NOMO-1 treated with dmso at 0.1 percent for 144 hours (cell line): ENCODE results near the gene ROR2.

Experiments used
- DNase-seq: peaks from one replicate; lab custom pipeline; 2025; ENCODE audit not compliant: unreplicated experiment; lab: John Stamatoyannopoulos, UW

The ROR2 gene

DNA sequence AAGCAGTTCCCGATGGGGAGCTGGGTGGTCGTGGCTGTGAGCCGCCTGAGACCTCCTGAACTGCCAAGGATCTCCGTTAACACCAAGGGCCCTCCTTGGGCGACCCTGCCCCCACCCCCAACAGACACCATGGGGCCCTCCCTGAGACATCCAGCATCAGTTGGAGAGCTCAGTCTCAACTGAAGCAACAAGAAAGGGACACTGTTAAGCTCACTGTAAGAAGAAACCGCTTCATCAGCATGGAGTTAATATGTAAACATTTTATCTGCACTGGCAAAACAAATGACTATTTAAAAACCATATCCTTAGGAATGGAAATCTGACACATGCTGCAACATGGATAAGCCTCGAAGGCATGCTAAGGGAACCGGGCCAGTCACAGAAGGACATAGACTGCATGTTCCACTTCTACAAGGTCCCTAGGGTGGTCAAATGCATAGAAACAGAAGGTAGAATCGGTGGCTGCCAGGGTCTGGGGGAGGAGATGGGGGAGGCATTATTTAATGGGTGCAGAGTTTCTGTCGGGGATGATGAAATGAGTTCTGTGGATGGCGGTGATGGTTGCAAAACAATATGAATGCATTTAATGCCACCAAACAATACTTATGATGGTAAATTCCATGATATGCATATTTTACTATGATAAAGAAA is 47.4 kb downstream of the ROR2 start:
- DNase-seq = no peak

GRCh38 chr9:91900797-91901177 is 49.2 kb downstream of the ROR2 start:
- no peak for DNase-seq

- DNase-seq = no peak
Observed at GRCh38 chr9:91900055-91900796, 49.8 kb downstream of the ROR2 start.

DNA sequence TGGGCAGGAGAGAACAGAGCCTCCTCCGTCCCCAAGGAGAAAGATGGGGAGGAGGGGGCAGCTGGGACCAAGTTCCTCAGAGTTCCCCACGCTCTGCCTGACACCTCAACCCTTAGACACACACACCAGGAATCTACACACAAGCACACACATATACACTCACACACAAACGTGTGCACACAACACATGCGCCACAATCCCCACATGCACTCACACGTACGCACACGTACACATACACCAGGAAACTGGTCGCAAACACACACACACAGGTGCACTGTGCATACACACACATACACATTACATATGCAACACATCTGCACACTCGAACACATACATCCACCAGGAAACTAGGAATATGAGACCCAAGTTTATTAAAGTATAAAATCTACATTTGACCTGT is 50.4 kb downstream of the ROR2 start:
- DNase-seq = no peak

DNA sequence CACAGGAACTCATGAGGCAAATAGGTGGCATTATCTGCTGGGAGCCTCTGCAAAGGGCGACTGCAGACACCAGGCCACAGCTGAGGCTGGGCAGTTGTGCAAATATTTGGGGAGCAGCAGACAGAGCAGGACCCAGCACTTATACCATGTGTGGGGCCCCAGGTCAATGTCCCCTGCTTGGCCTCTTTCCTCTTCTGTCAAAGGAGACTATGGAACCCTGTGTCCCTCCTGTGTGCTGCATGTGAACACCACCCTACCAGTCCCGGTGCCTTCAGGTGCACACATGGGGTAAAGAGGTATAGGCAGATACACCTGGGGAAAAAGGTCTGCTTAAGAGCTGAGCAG is 50.8 kb downstream of the ROR2 start:
- no peak for DNase-seq

DNA sequence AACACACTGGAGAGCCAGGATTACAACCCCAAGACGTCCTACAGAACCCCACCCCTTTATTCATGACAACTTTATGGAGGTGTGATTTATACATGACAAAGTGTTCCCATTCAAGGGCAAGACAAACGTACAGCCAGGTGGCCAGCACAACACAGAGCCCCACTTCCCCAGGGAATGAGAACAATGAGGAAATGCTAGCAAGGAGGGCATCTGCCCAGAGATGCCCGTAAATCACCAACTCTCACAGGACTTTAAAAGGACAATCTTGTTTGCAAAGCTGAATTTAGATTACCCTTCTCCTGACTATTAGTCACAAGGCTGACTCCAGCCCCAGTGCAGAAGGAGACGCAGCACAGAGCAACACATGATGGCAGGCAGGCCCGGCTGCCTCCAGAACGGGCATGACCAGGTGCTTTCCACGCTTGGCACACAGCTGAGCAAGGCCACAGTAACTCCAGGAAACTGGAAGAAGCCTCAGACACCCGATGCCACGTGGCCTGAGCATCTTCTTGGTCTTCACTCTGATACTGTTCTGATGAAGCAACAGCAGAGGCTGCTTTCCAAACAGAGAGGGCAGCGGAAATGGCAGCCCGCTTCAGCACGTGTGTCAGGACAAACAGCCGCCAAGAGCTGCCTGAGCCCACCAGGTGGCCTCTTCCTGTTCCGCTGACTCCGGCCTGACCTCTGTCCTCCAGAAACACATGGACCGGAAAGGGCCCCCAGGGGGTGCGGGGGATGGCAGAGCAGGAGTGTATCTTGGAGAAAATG is 51.4 kb downstream of the ROR2 start:
- no peak for DNase-seq

- no peak for DNase-seq
Observed at GRCh38 chr9:91897201-91897600, 52.8 kb downstream of the ROR2 start.

- no peak for DNase-seq
Observed at GRCh38 chr9:91896513-91897121, 53.4 kb downstream of the ROR2 start.

DNA sequence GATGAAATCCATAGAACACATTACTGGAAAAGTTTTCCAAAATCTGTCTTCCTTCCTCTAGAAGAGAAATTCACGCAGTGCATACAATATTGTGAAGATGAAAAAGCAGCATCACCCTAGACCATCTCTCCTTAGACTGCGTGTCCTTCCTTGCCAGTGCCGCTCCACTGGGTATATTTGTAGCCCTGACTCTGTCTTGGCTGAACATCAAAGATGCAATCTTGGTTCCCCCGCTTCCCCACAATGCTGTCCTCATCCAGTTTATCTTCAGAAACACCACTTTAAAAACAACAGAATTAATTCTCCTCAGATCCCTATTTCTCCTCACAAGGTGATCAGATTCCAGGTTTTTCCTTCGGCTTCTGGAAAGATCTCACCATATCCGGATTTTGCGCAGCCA is 53.9 kb downstream of the ROR2 start:
- no peak for DNase-seq

DNA sequence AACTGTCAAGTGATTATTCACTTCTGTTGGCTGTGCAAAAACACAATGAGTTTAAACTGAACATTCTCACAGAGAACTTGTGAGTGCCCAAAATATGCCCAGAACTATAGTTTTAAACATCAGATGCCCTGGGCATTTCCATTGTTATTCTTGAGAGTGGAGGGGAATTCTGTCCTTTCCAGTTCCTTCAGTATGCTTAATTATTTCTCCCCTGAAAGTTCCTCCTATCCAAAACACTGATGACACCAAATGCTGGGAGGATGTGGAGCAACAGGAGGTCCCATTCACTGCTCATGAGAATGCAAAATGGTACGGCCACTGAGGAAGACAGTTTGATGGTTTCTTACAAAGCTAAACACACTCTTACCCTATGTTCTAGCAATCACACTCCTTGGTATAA is 55.5 kb downstream of the ROR2 start:
- DNase-seq = no peak

DNA sequence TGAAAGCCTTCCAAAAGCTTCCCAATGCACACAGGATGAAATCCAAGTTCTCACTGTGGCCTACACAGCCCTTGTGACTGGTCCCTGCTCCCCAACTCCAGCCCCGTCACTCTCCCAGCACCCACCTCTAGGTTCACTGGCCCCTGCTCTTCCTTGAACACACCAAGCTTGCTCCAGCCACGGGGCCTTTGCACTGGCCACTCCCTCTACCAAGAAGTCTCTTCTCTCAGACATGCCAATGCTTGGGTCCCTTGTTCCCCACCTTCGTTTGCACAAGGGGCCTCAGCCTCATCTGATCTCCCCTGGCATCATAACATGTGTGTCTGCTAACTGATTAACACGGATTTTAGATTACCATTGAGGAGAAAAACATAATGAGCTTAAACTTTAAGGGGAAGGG is 56.0 kb downstream of the ROR2 start:
- no peak for DNase-seq

DNA sequence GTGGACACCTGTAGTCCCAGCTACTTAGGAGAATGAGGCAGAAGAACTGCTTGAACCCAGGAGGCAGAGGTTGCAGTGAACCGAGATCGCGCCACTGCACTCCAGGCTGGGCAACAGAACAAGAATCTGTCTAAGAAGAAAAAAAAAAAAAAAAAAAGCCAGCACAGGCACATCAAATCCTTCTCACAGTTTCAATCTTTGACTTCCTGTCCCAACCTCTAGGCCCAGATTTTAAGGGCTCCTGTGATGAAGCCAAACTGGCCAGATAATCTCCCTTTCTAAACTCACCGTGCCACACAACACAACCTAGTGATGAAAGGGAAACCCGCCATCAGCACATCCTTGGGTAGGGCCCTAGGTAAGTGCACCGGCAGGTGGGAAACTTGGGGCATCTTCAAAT is 58.1 kb downstream of the ROR2 start:
- DNase-seq = no peak

DNA sequence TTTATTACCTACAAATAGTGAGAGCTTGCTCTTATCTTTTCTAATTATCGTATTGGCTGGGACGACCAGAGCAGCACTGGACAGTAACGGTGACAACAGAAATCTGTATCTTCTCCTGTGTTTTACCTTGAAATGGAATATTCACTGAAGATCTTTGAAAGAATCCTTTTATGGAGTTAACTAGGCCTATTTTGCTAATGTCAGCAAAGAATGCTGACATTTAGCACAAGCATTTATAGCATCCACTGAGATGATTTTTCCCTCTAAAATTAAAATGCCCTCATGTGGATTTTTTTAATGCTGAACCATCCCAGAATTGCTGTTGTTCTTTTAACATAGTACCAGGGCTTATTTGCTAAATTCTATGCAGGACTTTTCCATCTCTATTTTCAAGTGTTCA is 59.4 kb downstream of the ROR2 start:
- DNase-seq = no peak

DNA sequence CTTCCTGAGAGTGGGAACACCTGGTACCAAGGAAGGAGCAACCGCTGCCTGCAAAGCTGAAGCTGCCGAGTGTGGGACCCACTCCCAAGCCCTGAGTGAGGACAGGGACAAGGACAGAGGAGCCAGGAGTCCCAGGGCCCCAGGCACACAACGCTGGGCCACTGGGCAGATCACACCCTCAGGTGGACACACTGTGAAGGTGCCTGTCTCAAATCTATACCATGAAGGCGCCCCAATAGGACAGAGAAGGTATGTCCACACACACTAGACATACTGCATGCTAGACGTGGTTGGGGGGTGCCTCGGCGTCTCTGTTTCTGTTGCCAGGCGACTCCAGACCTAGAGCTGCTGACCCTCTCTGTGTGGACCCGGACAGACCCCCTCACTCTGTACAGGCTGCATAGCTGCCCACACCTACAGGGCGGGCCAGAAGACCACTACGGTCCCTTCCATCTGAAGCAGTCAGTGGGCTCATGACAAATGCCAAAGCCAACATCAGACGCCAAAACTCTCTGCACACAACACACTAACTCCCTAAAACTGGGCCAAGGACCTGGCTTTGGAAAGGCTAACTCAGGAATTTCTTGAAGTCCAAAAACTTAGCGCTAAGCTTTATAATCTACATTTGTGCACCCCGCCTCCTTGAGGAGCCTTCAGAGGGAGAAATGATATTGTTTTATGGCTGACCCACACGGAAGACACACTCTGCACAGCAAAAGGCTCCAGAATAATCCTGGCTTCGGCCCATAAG is 60.7 kb downstream of the ROR2 start:
- no peak for DNase-seq

DNA sequence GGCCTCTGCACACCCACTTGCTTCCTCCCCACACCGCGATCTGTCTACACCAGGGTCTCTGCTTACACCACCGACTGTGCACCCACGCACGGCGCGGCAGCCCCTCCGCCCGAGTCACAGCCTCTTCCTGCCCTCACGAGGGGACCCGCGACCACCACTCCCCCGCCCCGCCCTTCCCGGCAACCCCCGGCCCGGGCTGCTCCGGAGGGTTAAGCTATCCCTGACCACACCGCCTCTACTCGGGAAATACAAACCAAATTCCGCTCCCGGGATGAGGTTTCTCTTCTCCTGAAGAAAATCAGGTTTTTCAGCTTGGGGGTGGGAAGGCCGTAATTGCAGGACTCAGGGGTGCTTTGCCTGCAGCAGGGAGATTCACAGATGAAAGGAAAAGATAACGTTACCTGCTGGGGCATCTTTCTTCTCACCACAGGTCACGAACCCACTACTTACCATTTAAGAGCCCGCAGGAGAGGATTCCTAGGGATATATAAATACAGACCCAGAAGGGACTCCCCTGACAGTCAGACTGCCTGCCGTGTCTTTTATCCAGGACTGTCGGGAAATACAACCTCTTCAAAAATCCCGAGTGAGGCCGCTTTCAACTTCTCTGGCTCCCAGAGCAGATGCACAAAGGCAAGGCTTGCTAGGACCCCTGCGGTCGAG is 63.5 kb downstream of the ROR2 start:
- no peak for DNase-seq

DNA sequence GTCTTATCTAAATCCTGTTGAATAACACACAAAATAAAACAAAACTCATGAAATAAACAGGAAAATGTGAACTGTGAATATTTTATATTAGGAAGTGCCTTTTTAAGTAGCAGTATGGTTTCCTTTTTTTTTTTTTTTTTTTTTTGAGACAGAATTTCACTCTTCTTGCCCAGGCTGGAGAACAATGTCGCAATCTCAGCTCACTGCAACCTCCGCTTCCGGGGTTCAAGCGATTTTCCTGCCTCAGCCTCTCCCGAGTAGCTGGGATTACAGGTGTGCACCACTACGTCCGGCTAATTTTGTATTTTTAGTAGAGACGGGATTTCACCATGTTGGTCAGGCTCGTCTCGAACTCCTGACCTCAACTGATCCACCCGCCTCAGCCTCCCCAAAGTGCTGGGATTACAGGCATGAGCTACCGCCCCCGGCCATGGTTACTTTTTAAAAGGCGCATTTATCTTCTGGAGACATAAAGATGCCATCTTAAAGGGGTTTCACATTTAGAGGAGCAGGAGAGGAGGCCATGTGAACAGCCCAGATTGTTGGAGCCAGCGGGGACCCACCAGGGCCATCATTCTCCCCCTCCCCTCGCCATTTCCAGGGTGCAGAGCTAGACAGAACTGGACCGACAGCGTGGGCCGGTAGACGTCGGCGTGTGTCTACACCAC is 64.1 kb downstream of the ROR2 start:
- DNase-seq = no peak

GRCh38 chr9:91884696-91885687 is 65.0 kb downstream of the ROR2 start:
- no peak for DNase-seq

GRCh38 chr9:91884153-91884552 is 65.9 kb downstream of the ROR2 start:
- DNase-seq = no peak

DNA sequence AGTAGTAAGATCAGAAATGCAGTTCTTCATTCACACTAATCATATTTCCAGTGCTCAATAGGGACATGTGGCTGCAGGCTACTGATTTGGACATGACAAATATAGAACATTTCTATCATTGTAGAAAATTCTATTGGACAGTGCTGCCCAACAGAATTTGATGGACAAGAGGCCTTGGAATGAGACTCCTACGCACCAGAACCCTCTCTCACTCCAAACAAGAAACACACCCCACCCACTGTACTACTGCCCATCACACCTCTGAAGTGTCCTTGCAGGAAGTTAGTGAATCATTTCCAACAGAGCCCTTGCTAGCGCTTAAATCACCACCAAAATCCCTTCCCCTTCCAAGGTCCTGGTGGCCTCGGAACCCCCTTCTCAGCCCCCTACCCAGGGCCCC is 66.5 kb downstream of the ROR2 start:
- no peak for DNase-seq
